GM12891 (cell line): ENCODE data around the gene GRM8.

Experiments used
- POLR2A ChIP-seq: IDR thresholded peaks from 2 replicates; pipeline ENCODE4 v1.6.1; 2011; ENCODE audit warnings: low read depth, low read length, control low read depth
- POLR2AphosphoS5 ChIP-seq: IDR thresholded peaks from 2 replicates; pipeline ENCODE4 v1.6.1; 2011; ENCODE audit warnings: low read depth, low read length, control low read depth
- SPI1 ChIP-seq: IDR thresholded peaks from 2 replicates; pipeline ENCODE4 v1.6.1; 2011; ENCODE audit warnings: low read depth, low read length, control low read depth

DNA sequence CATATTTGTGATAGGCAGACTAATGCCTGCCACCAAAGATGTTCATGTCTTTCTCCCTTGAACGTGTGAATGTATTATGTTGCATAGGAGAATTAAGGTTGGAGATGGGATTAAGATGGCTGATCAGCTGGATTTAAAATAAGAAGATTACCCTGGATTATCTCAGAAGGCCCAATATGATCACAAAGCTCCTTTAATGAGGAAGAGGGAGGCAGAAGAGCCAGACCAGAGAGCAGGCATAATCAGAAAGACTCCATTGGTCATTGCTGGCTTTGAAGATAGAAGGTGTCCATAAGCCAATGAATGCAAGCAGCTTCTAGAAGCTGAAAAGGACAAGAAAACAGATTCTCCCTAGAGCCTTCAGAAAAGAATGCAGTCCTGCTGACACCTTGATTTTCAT, 410.3 kb downstream of the GRM8 start:
- TF ChIP-seq POLR2A = no peak
- no peak for TF ChIP-seq SPI1
- TF ChIP-seq POLR2AphosphoS5 = no peak
